HG03460 (cell line): ENCODE data around the gene MNX1.

Experiments
- ATAC-seq: cut with Tn5 transposase; IDR thresholded peaks from one replicate; pipeline ENCODE4 v1.9.1; 2021; ENCODE audit not compliant: unreplicated experiment

The MNX1 gene

DNA sequence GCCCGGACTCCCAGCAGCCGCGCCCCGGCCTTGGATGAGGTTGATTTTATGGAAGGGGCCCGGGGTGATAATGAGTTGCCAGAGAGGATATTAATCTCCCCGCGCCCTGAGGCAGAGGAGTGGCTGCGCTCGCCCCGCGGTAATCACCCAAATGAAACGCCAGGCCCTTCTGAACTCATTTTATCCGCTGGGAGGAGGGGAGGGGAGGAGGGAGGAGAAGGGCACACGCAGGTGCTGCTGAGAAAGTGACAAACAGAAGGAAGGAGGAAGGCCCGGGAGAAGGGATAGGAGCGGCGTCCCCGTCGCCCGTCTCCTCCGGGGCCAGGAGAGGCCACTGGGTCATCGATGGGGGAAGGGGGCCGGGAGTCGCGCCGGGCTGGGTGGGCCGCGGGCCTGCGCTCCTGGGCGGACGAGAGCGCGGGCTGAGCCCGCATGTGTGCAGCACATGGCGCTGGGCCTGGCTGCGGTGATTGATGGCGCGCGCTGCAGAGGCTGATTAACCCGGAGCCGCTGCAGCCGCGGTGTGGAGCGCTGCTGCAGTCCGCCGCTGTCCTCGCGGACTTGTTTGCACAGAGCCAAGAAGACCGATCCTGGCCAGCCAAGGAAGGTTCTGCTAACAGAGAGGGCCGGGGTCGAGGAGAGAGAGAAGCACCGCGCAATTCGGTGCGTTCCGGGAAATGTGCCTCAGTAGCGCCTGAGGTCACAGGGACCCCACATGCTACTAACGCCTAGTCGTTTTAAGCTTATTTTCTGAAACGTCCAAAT, 6.5 kb downstream of the MNX1 start:
- ATAC-seq = no peak

DNA sequence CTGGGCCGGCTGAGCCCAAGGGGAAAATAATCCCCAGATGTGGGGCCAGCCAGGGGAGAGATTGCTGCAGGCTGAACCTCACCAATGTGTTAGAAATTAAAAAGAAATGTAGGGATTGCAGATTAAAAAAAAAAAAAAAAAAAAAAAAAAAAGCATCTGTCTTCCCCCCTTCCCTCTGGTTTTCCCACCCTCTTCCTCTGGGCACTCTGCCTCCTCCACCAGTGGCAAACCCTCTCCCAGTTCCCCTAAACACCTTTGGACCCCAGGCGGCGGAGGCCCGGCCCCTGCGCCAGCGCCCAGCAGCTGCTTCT, 7.1 kb downstream of the MNX1 start:
- ATAC-seq = no peak

DNA sequence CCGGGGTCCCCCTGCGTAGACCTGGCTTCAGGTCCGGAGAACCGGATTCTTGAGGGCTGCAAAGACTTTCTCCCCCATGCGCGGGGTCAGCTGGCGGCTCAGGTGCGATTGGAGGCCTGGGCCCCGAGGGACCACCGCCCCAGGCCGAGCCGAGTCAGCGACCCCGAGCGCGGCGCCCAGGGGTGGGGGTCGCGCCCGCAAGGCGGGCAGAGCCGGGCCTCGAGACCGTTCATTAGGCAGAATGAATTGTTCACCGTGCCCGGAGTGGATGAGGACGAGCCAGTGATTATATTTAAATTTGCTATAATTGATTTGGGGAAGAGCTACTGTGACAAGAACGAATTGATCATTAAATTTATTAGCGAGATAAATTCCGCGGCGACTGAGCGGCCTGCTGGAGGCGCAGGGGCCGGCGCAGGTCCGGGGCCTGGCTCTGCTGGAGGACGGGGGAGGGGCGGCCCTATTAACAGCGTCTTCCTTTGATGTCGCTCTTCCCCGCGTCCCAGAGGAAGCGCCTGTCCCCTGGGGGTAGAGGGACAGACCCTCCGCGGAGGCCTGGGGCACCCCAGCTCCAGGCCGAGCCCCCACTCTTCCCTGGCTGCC, 7.5 kb downstream of the MNX1 start:
- no peak for ATAC-seq

DNA sequence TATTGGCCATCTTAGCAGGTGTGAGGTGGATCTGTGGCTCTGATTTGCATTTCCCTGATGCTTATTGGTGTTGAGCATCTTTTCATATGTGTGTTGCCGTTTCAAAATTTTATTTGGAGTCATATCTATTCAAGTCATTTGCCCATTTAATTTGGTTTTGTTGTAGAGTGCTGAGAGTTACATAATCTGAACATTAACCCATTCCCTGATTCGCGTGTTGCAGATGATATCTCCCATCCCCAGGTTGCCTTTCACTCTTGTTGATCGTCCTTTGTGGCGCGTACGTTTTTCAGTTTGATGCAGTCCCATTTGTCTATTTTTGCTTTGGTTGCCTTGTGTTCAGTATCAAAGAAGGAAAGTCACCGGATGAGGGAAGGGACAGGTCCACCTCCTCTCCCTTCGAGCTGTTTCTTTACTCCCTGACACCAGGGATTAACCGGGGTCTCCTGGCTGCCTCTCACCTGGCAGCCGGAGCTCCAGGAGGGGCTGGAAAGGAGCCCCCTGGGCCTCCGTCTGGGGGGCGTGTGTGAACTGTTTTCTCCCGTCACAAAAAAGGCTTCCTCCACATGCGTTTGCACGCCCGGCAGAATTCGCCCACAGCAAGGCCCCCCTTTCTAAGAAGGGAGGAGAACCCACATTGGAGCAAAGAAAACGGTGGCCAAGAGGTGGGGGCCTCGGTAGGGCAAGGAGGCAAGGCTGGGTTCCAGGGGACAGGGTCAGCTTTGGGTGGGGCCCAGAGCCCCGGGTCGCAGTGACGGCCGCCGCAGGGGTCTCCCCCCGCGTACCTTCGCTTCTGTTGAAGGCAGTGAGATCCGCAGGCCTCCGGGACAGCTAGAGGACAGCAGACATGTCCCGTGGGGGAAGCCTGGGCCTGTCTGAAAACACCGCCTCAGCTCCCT, 8.3 kb downstream of the MNX1 start:
- ATAC-seq = no peak

DNA sequence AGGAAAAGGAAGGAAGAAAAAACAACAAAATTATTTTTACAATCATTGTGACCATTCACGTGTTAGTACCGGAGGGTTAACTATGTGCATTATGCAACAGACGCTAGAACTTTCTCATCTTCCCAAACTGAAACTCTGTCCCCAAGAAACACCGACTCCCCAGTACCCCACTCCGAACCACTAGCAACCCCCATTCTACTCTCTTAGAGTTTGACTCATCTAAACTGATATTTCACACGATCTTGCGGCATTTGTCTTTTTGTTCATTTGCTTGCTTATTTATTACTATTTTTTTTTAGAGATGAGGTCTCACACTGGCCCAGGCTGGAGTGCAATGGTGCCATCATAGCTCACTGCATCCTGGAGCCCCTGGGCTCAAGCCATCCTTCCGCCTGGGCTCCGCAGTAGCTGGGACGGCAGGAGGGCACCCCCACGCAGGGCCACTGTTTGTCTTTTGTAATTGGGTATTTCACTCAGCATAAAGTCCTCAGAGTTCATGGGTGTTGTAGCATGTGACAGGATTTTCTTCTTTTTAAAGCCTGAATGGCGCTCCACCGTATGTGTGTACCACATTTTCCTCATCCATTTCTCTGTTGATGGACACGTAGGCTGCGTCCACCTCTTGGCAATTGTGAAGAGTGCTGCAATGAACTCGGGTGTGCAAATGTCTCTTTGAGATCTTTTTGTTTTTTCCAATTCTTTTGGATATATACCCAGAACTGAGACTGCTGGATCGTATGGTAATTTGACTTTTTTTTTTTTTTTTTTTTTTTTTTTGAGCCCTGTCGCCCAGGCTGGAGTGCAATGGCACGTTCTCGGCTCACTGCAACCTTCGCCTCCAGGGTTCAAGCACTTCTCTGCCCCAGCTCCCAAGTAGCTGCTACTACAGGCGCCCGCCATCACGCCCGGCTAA, 9.5 kb downstream of the MNX1 start:
- ATAC-seq = no peak

DNA sequence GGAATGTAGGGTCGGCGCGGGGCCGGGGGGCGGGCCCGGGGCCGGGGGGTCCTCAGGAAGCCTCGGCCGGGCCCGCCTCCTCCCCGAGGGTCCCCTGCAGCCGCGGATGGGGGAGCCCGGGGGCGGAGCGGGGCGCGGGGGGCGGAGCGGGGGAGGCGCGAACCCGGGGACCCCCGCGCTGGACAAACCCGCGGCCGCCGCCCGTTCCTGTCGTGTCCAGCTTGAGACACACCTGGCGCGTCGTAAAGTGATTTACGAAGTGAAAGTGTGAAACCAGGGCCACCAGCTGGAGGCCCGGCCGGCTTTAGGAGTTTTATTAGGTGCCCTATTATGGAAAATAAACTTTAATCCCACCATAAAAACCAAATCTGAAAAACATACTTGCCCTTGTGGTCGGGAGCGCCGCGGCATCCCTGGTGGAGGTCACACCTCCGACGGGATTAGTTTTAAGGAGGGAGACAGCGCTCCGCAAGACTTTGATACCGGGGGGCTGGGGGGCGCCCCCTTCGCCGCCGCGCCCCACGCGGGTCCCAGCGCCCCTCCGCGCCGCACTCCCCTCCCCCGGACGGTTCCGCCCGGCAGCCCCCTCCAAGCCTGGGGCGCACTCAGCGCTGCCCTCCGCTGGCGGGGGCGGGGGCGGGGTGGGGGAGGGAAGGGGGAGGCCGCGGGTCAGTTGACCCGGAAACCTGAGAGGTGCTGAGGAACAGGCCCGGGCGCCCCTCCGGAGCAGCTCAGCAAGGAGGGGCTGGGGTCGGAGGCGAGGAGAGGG, 10.3 kb downstream of the MNX1 start:
- no peak for ATAC-seq

DNA sequence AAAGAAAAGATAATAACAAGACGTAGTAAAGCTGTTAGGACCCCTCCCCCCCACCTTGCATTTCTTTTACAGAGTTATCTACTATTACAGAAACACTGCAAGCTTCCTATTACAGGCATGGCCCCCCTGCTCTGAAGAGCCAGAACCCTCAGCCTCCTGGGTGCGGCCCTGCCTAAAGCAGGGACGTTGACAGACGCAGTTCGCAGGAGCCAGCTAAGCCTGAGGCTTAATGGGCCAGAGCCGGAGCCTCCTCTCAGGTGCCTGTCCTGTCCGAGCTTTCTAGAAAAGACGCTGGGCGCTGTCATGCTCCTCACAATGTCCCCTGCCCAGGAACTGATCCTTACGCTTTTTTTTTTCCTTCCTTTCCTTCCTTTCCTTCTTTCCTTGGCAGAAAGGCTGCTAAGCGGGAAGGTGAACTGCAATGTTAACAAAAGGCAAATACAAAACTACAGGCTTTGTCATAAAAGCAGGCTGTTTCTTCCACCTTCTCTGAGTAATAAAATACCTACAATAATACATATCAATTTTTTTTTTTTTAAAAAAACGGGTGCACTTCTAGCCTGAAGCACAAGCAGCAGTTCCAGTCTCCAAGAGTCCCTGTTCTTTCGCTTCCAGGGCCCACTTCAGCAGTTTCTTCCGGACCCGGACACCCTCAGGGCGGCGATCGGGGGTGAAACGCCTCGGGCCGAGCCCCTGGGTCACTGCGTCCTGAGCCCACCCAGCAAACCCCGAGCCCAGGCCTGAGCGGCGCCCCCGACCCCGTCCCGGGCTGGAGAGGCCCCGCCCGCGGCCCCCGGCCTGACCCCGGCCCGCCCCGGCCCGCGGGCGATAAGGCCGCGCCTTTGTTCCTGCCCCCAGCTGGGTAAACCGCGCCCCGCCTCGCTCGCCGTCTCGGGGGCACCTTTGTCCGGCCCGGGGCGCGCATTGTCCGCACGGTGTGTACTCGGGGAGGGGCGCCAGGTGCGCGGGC, 11.2 kb downstream of the MNX1 start:
- ATAC-seq = no peak

DNA sequence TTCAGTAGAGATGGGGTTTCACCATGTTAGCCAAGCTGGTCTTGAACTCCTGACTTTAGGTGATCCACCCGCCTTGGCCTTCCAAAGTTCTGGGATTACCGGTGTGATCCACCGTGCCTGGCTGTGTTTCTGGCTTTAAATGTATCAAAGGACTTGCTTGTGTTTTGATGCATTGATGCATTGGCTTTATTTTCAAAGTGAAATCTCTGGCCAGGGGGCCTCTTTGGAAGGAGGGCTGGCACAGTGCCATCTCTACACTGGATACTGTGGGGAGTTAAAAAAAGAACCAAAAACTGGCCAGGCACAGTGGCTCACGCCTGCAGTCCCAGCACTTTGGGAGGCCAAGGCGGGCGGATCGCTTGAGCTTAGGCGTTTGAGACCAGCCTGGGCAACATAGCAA, 16.0 kb downstream of the MNX1 start:
- ATAC-seq = no peak

DNA sequence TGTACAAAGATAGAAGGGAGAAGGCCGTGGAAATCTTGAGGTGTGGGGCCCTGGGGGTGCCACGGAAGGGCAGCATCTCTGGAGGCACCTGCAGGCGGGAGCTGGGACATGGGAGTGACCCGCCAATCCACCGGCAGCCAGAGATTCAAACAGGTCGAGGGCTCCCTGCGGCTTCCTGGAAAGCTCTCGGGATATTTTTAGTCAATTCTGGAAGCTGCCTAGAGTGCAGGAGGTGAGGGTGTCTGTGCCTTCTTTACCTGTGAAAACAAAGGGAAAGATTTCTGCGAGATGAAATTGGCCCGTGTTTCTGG, 16.6 kb downstream of the MNX1 start:
- no peak for ATAC-seq

DNA sequence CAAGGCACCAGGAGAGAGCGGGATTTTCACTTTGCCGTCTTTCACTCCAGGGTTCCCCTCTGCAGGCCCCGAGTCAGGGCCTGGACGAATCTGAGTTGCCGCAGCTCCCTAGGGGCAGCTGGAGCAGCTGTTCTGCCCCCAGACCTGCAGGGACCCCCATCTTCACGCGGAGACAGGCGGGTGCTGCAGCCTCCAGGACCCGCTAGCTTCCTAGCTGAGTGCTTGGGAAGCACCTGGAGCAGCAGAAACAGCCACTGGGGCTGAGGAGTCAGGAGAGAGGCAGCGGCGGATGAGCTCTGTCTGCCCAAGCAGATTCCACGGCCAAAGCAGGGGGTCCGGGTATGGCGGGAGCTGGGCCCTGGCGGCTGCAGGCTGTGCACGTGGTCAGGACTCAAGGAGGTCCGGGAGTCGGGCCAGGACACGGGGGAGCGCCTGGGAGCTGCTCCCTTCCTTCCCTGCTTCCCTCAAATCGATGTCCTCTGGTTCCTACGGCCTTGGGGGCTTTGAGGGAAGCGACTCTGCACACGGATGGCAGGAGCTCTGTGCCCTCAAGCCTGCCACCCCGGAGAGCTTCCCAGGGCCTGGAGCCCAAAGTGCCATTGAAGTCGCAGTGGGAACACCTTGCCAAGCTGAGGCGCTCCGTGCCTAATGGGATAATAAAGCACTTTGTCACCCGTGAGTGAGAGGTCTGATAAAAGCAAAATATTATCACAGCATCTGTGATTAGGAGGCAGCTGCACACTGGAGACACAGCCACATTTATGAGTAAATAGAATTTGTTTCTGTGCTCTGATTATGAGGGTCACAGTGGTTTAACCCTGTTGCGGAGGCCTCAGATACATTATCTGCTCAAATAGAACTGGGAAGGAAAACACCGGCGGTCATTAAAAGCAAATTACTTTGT, 17.2 kb downstream of the MNX1 start:
- ATAC-seq = no peak

DNA sequence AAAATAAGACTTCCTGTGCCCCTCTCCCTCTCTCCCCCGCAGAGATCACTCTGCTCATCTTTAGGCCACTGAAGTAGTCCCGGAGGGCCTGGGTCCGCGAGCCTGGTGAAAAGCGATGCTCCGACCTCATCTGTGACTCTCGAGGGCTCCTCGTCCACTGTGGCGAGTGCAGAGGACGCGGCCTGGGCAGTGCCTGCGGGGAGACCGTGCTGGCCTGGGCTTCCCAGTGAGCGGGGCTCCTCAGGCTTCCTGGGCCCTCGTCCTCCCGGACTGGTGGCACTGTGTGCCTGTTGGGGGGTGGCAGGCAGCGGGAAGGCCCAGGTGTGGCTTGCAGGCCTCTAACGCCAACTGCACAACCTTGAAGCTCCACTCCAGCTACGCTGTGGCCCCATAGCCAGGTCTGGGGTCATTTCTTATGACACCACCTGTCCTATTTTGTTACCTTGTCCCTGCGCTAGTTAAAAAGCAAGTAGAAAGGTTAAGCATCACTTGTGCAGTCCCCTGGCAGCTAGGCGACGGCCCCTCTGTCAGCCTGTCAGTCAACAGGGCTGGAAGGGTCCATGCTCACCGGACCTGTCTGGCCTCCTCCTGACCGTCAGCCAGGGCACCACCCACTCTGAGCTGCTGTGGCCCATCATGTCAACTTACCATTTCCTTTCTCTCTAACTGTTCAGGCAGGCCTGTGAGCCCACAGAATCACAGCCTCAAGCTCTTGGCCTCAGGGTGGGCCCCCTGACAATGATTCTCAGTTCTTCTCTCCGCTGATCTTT, 20.5 kb downstream of the MNX1 start:
- no peak for ATAC-seq

DNA sequence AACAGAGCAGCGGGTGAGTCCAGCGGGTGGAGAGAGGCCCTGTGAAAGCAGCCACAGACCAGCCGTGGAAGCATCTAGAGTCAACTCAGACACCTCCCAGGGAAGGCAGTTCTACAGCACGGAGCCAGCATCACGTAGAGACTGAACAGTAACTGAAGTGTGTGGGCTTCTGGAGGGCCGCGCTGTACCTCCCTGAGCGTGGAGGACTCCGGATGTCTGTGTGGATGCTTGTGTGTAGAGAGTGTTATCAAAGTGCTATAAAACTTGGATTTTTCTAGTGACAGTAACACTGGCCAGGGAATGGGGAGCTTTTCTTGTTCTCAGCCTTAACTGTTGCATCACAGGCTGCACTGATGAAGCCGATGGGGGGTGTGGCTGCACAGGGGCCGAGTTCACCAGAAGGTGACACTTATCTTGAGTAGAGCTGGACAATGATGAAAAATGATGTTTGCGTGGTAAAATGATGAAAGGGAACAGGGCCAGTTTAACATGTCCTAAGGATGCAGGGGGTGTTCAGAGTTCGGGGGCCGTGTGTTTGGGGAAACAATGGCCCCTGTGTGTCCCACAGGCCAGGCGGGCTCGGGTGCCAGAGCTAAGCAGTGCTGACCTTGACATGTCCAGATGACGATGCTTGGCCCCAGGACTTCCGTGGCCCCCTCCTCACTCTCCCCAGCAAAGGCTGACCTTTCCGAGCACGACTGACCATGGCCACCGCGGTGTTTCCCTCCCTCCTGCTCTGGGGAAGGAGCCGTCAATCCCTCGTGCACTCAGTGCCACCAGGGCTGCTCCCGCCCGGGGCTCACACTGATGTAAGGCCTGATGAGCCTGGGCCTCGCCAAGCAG, 21.9 kb downstream of the MNX1 start:
- no peak for ATAC-seq

DNA sequence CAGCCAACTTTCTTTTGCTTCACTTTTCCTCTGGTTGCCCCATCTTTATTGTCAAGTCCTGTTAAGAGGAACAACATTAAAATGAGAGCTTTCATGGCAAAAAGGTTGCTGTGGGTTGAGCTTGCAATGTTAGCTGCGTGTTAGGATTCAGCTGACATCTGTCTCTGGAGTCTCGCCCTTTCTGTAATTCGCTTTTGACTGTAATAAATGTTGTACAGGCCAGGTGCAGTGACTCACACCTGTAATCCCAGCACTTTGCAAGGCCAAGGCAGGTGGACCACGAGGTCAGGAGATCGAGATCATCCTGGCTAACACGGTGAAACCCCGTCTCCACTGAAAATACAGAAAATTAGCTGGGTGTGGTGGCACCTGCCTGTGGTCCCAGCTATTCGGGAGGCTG, 24.1 kb downstream of the MNX1 start:
- no peak for ATAC-seq

DNA sequence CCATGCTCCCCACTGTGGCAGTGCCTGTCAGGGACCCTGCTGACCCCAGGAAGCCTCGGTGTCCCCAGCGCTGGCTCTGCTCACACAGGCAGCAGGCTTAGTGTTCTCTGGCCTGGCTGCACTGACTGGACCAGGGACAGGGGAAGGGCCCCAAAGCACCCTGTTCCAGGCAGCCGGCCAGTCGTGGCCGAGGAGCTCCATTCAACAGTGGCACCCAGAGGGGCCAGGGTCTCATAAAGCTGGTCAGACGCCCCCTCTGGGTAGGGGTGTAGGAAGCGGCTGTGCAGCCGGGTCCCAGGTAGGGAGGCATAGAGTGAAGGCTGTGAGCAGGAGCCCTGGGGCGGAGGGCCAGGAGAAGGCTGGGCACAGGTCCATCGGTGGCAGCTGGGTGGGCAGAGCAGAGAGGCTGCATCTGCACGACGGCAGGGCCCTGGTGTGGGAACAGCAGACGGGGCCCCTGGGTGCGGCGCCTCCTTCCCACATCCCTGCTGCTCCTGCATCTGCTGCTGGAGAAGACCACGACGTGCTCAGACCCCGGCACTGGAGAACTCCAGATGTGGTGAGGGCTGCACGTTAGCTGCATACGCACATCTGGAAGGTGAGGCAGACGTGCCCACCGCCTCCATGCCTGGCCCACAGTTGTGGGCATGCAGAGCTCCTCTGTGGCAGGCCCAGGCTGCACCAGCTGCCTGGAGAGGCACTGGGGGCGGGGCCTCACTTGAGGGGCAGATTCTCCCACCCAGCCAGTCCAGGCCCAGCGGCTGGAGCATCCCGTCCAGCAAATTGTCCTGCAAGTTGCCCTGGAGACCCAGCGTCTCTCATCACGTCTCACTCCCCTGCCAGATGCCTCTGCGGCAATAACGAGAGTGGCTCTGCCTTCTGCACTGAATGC, 25.1 kb downstream of the MNX1 start:
- no peak for ATAC-seq

DNA sequence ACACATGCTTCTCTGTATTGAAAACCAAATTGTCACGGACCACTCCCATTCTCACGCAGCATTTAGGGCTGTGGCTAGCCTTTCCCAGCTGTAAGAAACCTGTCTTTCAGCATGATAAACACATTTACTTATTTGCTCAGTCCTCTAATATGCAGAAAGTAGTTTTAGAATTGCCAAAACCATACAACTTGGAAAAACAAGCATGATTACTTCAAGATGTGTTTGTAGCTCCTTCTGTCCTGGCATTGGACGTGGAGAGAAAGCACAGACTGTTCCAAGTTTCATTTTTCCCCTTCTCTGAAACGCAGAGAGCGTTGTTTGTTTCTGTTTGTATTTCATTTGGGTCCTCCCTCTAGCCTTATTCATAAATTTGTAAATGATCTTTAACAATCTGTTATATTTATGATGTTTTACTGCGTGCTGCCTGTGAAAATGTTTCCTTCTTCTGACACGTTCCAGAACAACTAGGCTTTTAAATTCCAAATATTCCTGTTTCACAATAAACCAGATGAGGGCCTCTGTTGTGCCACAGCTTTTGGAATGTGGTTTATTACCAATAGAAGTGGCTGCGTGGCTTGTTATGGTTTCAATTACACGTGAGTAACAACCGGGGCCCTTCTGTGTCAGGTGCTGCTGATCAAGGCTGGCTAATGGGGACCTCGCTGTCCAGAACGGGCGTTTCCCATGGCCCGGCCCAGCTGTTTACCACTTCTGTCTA, 26.1 kb downstream of the MNX1 start:
- no peak for ATAC-seq
